GM18508 (cell line): ENCODE results near the gene METRN.
"Not testable (repeated sequence)": the region's sequence is repeated elsewhere in the genome, so short reads cannot be mapped to it uniquely, and the experiment has no call there.

ENCODE experiments used
- ATAC-seq: cut with Tn5 transposase; IDR thresholded peaks from one replicate; pipeline ENCODE4 v1.9.1; 2021; ENCODE audit warnings: moderate number of reproducible peaks; ENCODE audit not compliant: insufficient read depth, unreplicated experiment

The METRN gene

DNA sequence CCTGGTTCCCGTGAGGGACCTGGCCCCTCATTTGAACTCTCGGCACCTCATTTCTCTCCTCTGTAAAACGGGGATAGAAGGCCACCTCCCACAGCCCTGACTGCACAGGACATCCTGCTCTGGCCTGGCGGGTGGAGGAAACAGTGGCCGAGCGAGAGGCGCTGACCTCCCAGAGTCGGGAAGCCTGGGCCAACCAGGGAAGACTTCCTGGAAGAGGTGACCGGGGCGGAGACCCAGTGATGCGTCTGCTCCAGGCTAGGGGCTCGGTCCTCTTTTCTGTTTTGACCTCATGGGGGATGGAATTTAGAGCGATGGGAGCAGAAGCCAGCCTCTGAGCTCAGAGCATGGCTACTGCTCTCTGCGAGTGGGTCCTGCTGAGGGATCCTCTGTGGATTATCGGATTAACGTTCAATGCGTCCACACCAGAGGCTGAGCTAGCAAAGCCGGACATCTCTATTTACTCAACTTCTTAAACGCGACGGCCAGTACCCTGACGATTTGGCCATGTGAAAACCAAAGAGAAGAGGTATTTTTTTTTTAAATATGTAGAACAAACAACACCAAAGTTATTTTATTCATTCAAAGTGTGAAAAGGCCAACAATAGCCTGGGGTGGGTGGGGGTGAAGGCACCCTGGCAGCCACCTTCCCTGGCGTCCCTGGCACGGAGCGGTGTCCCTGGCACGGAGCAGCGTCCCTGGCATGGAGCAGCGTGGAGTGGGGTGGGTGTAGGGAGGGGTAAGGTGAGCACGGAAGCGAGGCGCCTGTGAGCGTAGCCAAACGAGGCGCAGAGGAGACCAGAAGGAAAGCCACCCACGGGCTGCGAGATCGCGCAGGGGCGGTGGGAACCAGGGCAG lies 36.5 kb downstream of the METRN start:
- ATAC-seq: no peak

DNA sequence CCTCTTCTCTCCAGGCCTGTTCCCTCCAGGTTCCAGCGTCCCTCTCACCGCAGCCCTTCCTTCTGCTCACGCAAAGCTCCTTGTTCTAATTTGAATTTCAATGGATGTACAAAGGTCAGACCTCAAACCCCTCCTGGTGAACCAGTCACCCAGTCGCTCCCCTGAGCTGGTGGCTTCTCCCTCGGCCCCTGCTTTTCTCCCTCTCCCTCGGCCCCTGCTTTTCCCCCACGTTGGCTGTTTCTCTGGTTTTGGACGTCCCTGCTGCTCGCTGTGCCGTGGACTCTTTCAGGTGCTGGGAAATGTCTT lies 37.0 kb downstream of the METRN start:
- ATAC-seq: no peak

DNA sequence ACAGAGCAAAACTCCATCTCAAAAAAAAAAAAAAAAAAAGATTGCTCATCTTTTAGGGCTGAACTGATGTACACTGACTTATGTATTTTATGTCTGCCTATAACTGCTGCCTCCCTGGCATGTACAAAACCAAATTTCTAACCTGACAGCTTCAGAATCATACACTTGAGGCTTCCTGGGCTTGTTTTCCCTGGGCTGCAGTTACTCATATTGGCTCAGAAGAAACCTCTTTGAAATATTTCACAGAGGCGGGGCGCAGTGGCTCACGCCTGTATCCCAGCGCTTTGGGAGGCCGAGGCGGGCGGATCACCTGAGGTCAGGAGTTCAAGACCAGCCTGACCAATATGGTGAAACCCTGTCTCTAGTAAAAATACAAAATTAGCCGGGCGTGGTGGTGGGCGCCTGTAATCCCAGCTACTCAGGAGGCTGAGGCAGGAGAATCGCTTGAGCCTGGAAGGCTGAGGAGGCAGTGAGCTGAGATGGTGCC lies 39.2 kb downstream of the METRN start:
- not testable (repeated sequence) for ATAC-seq

DNA sequence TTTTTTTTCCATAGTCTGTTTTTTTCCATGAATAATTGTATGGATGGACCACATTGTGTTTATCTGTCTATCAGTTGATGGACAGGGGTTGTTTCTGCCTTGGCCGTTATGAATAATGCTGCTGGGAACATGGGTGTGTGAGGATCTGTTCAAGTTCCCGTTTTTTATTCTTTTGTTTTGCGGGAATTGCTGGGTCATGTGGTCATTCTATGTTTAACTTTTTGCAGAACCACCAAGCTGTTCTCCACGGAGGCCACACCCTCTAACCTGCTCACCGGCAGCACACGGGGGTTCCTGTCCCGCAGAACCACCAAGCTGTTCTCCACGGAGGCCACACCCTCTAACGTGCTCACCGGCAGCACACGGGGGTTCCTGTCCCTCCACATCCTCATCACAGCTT lies 39.7 kb downstream of the METRN start:
- no peak for ATAC-seq

DNA sequence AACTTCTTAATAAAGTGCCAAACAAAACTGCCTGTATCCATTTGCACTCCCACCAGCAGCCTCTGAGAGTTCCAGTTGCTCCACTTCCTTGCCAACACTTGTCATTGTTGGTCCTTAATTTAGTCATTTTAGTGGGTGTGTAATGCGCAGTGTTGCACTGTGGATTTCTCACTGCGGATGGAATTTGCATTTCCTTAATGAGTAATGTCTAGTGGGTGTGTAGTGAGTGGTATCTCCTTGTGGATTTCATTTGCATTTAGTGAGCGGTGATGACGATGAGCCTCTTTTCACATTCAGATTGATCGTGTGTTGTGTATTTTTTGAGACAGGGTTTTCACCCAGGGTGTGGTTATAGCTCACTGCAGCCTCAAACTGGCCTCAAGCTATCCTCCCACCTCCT lies 41.5 kb downstream of the METRN start:
- no peak for ATAC-seq

DNA sequence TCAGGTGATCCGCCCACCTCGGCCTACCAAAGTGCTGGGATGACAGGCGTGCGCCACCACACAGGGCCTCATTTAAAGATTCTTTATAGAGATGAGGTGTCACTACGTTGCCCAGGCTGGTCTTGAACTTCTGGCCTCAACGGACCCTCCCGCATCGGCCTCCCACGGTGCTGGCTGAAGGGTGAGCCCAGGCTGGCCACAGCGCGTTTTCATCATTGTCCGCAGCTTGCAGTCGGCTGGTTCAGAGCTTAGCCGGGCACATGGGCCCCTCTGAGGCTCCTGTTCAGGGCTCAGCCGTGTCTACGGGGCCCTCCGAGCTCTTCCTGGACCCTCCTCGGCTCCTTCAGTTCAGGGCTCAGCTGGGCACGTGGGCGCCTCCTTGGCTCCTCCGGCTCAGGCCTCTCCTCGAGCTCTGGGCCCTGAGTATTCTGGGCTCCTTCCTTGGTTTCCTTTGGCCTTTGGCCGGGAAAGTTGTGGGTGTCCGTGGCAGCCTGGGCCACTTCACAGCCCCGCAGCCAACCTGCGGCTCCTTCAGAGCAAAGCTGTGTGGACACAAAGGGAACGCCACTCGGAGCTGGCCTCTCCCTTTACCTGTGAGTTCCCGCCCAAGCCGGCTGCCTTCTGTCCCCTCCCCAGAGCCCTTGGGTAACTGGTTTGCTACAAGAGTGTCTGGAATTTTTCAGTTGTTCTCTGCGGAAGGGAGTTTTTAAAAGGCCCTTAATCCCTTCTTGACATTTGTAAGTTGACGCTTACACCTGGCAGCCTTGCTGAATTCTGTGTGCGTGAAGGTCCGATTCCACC lies 44.4 kb downstream of the METRN start:
- ATAC-seq: no peak

DNA sequence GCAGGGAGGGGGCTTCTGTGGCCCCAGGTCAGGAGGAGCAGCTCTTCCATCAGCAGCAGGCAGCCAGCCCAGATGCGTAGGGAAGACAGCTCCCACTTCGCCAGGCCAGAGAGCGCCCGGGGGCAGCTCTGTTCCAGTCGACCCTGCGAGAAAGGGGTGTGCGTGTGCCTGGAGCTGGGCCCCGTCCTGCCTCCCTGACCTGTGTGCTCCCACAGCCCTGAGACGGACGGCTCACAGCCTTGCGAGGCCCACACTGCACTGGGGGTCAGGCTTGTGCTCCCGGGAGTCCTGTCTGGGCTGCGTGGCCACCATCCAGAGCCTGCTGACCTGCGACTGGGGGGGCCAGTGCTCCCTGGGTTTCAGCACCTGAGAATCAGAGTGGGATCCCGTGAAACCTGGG lies 45.1 kb downstream of the METRN start:
- no peak for ATAC-seq

DNA sequence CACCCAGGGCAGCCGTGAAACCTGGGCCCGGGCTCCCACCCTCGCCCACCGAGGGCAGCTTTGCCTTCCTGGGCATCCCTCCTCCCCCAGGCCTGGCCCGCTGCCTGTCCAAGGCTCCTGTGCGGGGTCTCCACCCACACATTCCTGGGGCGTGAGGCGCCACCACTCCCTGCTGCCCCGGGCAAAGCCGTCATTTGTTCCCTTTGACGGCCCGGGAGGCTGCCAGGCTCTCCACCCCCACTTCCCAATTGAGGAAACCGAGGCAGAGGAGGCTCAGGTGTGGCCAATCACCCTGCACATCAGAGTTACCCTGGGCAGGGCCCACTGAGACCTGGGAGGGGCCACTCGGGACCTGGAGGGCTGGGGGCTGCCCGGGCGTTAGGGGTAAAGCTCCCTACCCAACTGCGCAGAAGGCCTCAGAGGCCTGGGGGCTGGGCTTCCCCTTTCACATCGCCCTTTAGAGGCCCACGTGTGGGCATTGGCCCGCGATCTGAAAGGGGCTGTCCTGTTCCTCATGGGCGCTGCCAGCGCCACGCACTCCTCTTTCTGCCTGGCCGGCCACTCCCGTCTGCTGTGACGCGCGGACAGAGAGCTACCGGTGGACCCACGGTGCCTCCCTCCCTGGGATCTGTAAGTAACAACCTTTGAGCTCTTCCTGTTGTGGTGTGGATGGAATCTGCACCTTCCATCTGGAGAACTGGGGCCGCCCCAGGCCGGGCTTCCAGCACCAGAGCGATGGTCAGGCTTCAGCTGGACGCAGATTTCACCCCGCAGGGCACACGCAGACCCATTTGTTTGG lies 45.8 kb downstream of the METRN start, which contains the start of gene MSLN:
TSS of gene MSLN (plus strand) at position 190 of the 799 bp plus-strand sequence. CDS start 1,947 bp downstream, outside the sequence.
- no peak for ATAC-seq

DNA sequence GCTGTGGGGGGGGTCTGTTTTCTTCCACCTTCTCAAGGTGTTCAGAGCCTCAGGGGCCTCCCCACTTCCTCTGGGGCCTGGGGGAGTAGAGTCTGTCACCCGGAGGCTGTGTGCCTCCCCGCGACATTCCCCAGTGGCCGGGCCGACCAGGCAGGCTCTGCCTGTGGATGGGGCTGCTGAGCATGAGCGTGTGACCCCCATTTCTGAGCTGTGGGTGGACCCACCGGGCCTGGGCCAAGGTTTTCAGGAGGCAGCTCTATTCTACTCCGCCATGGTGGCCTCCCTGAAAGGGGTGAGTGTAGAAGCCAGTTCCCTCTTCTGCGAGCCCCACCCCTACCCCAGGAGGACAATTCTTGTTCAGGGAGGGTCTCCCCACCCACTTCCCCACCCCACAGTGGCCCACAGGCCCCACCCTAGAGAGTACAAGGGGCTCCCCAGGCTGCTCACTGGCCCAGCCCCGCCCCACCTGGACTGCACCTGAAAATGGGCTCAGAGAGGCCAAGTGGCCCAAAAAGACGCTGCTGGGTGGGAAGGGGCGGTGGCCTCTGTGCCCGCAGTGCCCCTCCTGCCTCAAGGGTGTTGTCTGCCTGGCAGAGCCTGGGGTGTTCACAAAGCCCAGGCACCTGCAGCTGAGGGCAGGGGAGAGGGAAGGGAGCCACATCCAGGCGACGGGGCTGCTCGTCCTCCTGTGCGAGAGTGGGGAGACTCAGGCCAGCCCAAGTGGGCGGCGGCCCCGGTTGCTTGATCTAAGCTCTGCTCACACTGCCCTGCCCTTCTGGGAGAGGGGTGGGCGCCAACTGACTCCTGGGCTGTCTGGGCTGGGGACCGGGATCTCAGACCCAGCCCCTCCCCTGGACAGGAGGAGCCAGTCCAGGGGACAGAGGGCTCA lies 47.0 kb downstream of the METRN start:
- ATAC-seq: no peak

DNA sequence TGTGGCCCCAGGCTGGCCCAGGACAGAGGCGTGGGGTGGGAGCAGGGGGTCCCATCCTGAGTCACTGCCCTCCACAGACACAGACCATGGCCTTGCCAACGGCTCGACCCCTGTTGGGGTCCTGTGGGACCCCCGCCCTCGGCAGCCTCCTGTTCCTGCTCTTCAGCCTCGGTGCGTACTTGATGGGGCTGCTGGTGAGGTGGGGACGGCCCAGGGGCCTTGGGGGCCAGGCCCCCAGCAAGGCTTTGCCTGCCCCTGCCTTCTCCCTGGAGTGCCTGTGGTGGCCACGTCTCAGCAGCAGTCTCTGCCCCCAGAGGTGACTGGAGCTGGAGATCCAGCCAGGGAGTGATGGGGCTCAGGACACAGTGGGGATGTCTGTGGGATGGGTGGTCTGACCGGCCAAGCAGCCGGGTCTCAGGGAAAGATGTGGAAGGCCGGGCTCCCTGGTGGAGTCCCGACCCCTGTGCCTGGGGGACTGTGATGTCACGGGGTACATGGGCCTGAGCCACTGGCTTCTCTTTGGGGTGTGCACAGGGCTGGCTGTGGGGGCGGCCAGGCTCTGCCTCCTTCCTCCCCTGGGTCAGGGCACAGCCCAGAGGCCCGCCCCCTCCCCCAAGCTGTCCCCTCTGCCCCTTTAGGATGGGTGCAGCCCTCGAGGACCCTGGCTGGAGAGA lies 47.8 kb downstream of the METRN start:
- no peak for ATAC-seq

DNA sequence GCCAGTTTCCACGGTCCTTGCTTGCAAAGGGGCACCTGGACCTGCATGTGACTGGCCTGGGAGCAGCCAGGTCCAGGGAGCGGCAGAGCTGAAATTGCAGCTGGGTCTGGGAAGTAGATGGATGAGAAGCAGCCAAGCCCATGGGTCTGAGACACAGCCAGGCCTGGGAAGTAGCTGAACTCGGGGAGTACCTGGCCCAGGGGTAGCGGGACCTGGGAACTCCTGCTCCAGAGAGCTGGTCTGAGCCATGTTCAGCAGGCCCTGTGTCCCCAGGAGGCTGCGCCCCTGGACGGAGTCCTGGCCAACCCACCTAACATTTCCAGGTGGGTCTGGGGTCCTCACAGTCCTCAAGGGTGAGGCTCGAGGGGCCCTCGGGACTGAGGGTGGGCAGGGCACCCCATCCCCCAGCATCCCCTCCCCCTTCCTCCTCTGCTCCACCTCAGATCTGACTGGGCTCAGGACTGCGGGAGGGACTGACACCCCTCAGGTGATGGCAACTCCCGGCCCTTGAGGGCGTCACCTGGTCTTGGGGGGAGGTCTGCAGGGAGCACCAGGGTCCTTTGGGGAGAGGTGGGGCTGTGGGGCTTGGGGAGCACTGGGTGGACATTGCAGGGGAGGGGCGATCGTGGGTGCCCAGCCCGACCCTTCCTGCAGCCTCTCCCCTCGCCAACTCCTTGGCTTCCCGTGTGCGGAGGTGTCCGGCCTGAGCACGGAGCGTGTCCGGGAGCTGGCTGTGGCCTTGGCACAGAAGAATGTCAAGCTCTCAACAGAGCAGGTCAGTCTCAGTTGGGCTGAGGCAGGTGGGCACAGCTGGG lies 48.7 kb downstream of the METRN start:
- ATAC-seq: no peak

DNA sequence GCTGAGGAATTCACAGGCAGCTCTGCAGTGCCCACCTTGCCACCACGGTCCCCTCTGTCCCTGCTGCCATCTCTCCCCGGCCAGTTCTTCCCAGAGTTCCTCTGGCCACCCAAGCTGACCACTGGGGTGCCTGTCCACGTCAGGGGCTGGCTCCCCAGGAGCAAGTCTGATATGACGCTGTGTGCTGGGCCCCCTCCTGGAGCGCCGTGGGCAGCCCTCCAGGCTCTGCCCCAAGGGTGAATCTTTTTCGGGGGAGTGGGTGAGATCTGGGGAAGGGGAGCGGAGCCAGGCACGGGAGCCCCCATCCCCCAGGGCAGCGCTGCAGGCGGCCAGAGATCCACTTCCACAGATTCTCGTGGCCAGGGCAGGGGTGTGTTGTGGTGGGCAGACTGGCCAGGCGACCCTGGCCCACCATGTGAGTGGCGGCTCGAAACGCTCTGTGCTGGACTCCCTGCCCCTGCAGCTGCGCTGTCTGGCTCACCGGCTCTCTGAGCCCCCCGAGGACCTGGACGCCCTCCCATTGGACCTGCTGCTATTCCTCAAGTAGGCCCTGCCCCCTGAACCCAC lies 49.3 kb downstream of the METRN start:
- ATAC-seq: no peak

DNA sequence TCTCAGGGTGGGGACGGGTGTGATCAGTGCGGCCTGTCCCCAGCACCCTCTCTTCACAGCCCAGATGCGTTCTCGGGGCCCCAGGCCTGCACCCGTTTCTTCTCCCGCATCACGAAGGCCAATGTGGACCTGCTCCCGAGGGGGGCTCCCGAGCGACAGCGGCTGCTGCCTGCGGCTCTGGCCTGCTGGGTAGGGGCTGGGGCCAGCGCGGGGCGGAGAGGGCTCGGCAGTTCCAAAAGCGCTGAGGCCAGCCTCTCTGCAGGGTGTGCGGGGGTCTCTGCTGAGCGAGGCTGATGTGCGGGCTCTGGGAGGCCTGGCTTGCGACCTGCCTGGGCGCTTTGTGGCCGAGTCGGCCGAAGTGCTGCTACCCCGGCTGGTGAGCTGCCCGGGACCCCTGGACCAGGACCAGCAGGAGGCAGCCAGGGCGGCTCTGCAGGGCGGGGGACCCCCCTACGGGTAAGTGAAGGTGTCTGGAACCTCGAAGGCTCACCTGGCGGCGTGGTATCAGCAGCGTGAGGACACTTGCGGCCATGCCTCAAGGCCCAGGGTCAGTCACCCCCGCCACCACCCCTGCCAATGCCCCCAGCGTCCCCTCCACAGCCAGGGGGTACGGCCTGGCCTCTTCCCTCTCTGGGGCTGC lies 50.0 kb downstream of the METRN start:
- no peak for ATAC-seq

DNA sequence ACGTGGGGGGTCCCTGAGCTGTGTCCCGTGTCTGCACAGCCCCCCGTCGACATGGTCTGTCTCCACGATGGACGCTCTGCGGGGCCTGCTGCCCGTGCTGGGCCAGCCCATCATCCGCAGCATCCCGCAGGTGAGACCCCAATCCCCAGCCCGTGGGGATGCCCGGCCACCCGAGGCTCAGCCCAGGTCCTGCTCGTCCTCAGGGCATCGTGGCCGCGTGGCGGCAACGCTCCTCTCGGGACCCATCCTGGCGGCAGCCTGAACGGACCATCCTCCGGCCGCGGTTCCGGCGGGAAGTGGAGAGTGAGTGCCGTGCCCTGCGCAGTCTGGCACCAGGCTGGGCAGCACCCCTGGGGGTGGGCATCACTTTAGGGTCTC lies 50.6 kb downstream of the METRN start:
- no peak for ATAC-seq

DNA sequence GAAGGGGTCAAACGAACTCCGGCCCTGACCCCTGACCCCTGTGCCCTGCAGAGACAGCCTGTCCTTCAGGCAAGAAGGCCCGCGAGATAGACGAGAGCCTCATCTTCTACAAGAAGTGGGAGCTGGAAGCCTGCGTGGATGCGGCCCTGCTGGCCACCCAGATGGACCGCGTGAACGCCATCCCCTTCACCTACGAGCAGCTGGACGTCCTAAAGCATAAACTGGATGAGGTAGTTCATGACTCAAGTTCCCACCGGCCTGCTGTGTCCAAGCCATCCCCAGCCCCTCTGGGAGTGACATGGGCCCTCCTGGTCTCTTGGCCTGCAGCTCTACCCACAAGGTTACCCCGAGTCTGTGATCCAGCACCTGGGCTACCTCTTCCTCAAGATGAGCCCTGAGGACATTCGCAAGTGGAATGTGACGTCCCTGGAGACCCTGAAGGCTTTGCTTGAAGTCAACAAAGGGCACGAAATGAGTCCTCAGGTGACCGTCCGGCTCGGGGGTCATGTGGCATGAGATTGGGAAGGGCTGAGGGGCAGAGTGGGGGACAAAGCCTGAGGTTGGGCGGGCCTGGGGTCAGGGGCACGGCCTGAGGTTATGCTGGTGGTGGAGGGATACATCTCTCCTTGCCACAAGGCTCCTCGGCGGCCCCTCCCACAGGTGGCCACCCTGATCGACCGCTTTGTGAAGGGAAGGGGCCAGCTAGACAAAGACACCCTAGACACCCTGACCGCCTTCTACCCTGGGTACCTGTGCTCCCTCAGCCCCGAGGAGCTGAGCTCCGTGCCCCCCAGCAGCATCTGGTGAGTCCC lies 51.3 kb downstream of the METRN start:
- no peak for ATAC-seq

DNA sequence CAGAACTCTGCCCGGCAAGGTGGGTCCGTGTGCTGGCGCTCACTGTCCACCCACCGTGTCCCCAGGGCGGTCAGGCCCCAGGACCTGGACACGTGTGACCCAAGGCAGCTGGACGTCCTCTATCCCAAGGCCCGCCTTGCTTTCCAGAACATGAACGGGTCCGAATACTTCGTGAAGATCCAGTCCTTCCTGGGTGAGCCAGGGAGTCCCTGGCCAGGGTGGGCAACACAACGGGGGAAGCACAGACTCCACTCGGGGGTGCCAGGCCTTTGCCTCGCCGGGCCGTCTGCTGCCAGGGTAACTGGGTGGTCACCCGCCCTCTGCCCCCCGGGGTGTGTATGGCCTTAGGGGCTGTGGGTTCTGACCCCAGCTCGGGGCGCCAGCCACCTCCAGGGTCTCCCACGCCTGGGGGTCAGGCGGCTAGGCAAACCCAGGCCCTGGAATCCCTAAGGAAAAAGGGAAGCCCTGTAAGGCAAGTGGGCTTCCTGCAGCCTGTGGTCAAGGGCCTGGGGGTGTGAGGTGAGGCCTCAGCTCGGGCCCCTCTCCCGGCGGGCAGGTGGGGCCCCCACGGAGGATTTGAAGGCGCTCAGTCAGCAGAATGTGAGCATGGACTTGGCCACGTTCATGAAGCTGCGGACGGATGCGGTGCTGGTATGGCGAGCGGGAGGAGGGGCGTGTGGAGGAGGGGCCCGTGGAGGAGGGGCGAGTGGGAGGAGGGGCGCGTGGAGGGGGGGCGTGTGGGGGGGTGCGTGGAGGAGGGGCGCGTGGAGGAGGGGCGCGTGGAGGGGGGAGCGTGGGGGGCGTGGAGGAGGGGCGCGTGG lies 52.1 kb downstream of the METRN start:
- no peak for ATAC-seq
